Stimulated activated CD4-positive, alpha-beta T cell treated with anti-CD3 and anti-CD28 coated beads, Interleukin-2, amount 100 ng/mL, for 48 hours (primary cell): ENCODE measurements around the gene RFX3.
"Not testable (repeated sequence)": the region's sequence is repeated elsewhere in the genome, so short reads cannot be mapped to it uniquely, and the experiment has no call there.

Experiments used
- DNase-seq, 2 donors: peaks; one replicate each; pipeline ENCODE4 v3.0.0-alpha.2; 2020

RFX3 gene

DNA sequence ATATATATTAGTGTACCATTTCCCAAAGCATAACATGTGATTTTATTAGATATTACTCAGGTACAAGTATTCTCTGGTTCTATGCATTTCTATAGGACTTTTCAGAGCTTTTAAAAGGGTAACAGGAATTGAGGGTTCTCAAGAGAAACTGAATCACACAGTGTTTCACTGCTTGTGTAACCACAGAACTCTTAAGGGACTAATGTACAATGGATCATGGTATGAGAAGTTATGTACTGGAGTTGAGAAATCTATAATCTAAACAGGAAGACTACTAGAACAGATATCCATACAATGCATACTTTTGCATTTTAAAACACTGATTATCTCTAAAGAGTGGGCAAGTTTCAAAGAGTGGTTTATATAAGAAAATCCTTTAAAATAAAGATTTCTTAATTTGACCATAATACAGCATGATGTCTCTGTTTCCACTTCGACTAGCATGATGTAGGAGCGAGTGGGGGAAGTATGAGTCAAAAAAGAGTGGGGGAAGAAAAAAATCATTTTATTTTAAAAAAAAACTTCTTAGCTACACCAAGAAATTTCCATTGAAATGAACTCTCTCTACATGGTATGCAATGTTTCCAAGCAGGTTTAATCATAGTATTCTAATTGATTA lies 183.5 kb downstream of the RFX3 start:
- DNase-seq: no peak

GRCh38 chr9:3337515-3338225 lies 188.1 kb downstream of the RFX3 start:
- DNase-seq: peak in 1 of 2 donors; percentile 4

DNA sequence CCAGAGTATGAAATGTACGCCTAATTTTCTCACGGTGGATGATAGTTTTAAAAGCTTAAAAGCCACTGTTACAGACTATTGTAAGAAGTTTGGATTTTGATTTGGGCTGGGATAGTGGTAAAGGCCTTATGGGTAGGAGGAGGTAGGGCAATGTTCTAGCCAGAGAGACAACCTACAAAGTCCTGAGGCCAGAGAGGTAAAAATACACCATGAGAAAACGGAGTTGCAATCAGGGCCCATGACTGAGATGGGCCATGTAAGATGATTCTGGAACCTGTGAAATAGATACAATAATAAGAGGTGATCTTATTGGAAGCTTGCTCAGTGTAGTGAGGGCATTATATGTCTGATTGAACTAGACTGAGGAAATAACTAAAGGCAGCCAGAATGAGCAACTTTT lies 188.8 kb downstream of the RFX3 start:
- no peak for DNase-seq

- no peak for DNase-seq
Observed at GRCh38 chr9:3332802-3333201, 193.0 kb downstream of the RFX3 start.

- DNase-seq: no peak
Observed at GRCh38 chr9:3331801-3332200, 194.0 kb downstream of the RFX3 start.

GRCh38 chr9:3330792-3331420 lies 194.9 kb downstream of the RFX3 start:
- no peak for DNase-seq

DNA sequence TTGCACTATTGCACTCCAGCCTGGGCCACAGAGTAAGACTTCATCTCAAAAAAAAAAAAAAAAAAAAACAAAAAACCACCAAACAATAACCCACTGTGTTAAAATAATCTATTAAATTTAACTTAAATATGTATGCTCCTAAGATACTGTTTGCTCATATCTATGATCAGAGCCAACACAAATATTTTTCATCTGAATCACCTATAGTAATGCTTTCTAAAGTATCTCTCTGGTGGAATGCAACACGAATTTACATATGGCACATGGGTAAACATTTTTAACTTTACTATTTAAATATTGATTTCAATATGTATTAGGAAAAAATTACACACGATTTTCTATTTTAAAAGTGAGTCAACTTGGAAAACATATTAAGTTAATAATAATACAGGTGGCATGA lies 196.4 kb downstream of the RFX3 start:
- no peak for DNase-seq

GRCh38 chr9:3323714-3324113 lies 202.1 kb downstream of the RFX3 start:
- DNase-seq: no peak

GRCh38 chr9:3321186-3321585 lies 204.6 kb downstream of the RFX3 start:
- no peak for DNase-seq

DNA sequence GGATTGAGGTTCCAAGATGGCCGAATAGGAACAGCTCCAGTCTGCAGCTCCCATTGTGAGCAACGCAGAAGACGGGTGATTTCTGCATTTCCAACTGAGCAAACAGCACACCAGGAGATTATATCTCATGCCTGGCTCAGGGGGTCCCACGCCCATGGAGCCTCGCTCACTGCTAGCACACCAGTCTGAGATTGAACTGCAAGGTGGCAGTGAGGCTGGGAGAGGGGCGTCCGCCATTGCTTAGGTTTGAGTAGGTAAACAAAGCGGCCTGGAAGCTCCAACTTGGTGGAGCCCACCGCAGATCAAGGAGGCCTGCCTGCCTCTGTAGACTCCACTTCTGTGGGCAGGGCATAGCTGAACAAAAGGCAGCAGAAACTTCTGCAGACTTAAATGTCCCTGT lies 213.2 kb downstream of the RFX3 start:
- DNase-seq: not testable (repeated sequence)

GRCh38 chr9:3308609-3309008 lies 217.2 kb downstream of the RFX3 start:
- no peak for DNase-seq

DNA sequence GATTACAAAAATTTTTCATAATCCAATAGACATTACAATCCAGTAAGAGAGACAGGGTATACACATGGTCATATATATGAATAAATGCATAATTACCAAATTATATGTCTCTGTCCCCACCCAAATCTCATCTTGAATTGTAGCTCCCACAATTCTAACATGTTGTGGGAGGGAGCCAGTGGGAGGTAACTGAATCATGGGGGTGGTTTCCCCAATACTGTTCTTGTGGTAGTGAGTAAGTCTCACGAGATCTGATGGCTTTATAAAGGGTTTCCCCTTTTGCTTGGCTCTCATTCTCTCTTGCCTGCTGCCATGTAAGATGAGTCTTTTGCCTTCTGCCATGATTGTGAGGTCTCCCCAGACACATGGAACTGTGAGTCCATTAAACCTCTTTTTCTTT lies 221.4 kb downstream of the RFX3 start:
- DNase-seq: not testable (repeated sequence)

DNA sequence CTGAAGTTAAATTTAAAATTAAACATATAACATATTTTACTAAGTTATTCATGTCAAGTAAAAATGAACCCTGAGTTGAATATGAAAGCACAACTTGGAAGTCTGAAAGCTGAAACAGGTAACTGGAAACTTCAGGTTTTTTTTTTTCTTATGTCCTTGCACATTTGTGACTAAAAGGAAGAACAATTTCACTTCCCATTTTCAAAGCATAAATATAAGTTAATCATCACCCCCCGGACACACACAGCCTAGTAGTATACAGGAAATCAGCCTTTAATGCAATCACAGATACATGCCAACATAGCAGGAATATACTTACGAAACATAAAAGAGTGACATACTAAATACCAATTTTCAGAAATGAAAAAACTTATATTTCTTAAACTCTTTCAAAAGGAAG lies 225.9 kb downstream of the RFX3 start:
- no peak for DNase-seq

DNA sequence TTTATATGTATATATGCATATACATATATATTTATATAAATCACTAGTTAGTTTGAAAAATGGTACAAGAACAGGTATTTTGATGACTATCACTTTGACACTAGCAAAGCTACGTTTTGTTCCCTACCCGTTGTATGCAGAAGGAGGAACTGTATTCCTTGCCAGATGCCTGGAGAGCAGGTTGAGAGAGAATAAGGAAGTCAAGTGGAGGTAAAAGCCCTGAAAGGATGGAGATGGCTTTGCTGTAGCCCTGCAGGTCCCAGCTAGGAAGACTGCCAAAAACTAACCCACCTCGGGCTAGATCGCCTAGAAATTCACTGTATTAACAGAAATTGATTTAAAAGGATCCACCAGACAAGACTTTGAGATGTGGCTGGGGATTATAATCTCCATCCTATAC lies 229.3 kb downstream of the RFX3 start:
- no peak for DNase-seq

DNA sequence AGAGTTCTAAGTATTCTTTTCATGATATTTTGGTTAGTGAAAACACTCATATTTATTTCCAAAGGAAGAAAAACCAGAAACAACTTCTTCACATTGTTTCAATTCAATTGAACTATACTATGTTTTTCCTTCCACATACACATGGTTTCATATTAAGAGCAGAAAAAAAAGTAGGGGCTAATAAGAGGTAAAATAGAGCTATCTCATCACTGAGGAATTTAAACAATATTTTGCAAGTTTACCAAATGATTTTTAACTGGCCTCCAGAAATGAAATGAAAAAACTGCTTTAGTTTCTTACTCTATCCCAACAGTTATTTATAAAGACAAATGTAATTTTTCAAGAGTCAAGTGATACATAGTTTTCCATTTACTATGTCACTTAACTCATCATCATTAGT lies 233.5 kb downstream of the RFX3 start:
- DNase-seq: no peak

- no peak for DNase-seq
Observed at GRCh38 chr9:3290231-3290840, 235.5 kb downstream of the RFX3 start.

DNA sequence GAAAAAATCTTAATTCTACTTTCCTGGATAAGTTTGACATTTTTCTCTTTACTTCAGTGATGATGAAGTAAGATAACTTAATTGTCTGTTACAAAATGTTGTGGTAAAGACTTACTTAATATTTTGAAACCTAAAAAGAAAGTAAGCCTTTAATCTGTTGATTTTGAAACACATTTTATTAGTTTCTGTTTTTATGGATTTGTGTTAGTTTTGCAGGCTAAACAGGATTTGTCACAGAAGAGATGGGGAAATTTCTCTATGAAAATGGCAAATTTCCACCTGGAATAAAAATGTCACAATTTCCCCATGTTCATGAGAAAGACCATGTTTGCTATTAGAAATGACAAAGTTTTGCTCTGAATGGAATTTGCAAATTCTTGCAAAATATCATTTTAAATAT lies 237.1 kb downstream of the RFX3 start:
- no peak for DNase-seq

GRCh38 chr9:3285365-3286161 lies 240.2 kb downstream of the RFX3 start:
- no peak for DNase-seq

DNA sequence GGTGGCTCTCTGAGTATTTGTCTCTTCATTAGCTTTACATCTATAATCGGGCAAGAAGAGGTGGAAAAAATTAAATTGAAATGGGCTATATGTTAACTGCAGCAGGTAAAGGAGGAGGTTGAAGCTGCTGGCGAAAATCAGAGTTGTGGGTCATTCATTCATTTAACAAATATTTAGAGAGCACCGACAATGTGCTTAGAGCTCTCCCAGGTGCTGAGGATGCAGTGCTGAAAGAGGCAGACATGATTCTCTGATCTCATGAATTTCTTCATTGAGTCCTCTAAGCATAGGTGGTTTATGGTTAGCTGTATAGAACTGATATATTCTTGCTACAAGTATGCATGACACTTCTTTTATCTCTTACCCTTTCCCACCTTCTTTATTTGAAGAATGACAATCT lies 243.4 kb downstream of the RFX3 start:
- no peak for DNase-seq

DNA sequence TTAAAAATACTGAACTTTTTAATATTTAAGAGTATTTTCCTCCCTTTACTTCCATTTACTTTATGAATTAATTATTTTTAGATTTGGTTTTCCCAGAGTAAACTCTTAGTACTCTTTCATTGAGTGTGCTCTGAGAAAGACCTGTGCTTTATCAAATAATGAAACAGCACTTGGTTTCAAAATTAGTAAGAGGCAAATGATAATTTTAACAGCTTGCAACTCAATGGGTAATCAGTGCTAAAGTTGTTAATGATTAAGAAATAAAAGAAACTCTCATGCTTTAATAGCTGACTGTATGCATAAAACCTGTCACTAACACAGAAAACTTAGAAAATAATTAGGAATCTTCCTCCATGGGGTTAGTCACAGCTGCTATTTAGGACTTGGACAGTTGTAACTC lies 244.4 kb downstream of the RFX3 start:
- no peak for DNase-seq

GRCh38 chr9:3277200-3277599 lies 248.6 kb downstream of the RFX3 start:
- DNase-seq: no peak

GRCh38 chr9:3271581-3271980 lies 254.2 kb downstream of the RFX3 start:
- DNase-seq: no peak

- DNase-seq: no peak
Observed at GRCh38 chr9:3271157-3271556, 254.6 kb downstream of the RFX3 start.
